HepG2 (cell line): ENCODE measurements around the gene PCCB. TPM values are rescaled to one million over a fixed set of nuclear protein-coding genes. Genes with fewer than 3 reads are reported as not detected.

Experiments
- ATAC-seq: fragments of 200-7000 bp; cut with Tn5 transposase; 3 replicates; pipeline ENCODE4 v1.9.1; 2020; ENCODE audit warnings: mild to moderate bottlenecking, moderate library complexity
- BruUV-seq: library from RNA; stranded (reverse); fragments of 400-500 nt; replicated peaks from 2 replicates; lab custom pipeline; 2021; lab: Mats Ljungman, UMichigan
- CTCF ChIA-PET: fragments of 300-600 bp; formaldehyde crosslinking; extraction: SDS; loops from one replicate; lab custom pipeline; 2021; ENCODE audit warnings: low total read pairs, inconsistent platforms, low intra/inter-chr PET ratio; lab: Yijun Ruan, JAX
- POLR2A ChIA-PET: fragments of 350-600 bp; sonication (Branson Sonifier 250); formaldehyde crosslinking; loops from one replicate; lab custom pipeline; 2020; ENCODE audit warnings: antibody characterized with exemption, inconsistent platforms; lab: Yijun Ruan, JAX
- DNase-seq: peaks from one replicate; pipeline ENCODE4 v3.0.0-alpha.2; 2015; ENCODE audit warnings: low spot score
- FAIRE-seq: peaks from 3 replicates; lab custom pipeline; 2011; peaks lifted over from hg19 to GRCh38; lab: Jason Lieb, UNC
- H2AFZ ChIP-seq: one replicate; pipeline ENCODE4 v1.6.1; 2011; ENCODE audit warnings: low read length, inconsistent platforms
- H3K27ac ChIP-seq: fragments of 300-600 bp; 3 replicates; pipeline ENCODE4 v1.8.0; 2011; ENCODE audit warnings: mixed run types, mild to moderate bottlenecking, mixed read lengths, low read length, inconsistent platforms; ENCODE audit not compliant: insufficient read depth; ENCODE audit errors: extremely low read length
- H3K27me3 ChIP-seq, 2 experiments: fragments of 200-600 bp in 1 of 2; 2 replicates in 1 of 2; 3 replicates in 1 of 2; pipeline versions ENCODE4 v1.6.0 to v1.8.0; 2011; ENCODE audit warnings: low read length in 2 of 2, mild to moderate bottlenecking in 2 of 2, moderate library complexity in 2 of 2, inconsistent platforms in 1 of 2; ENCODE audit not compliant: insufficient read depth in 2 of 2, control insufficient read depth in 1 of 2
- H3K36me3 ChIP-seq, 2 experiments: fragments of 200-600 bp in 1 of 2; replicated peaks in 1 of 2; 2 replicates in 1 of 2; 3 replicates in 1 of 2; pipeline versions ENCODE4 v1.5.1 to v1.8.0; 2011; ENCODE audit warnings: low read length in 2 of 2, inconsistent platforms in 1 of 2; ENCODE audit not compliant: insufficient read depth in 2 of 2, control insufficient read depth in 1 of 2
- H3K4me1 ChIP-seq: 2 replicates; pipeline ENCODE4 v1.5.1; 2012; ENCODE audit warnings: low read length, inconsistent platforms; ENCODE audit not compliant: insufficient read depth
- H3K4me2 ChIP-seq: 2 replicates; pipeline ENCODE4 v1.6.0; 2011; ENCODE audit warnings: low read depth, low read length, inconsistent platforms
- H3K4me3 ChIP-seq, 3 experiments: fragments of 200-600 bp in 1 of 3; sonication (generic), shearing (Covaris generic) in 1 of 3; replicated peaks in 1 of 3; 2 replicates each; pipeline ENCODE4 v1.5.1; 2011 to 2016; ENCODE audit warnings: low read length in 3 of 3, inconsistent platforms in 2 of 3, low read depth in 2 of 3, mild to moderate bottlenecking in 2 of 3, control low read depth in 1 of 3, mixed read lengths in 1 of 3; ENCODE audit not compliant: insufficient read depth in 1 of 3
- H3K79me2 ChIP-seq: one replicate; pipeline ENCODE4 v1.6.1; 2011; ENCODE audit warnings: low read length, inconsistent platforms; ENCODE audit not compliant: insufficient read depth
- H3K9ac ChIP-seq: 2 replicates; pipeline ENCODE4 v1.6.0; 2011; ENCODE audit warnings: mild to moderate bottlenecking, low read depth, low read length, inconsistent platforms; ENCODE audit not compliant: insufficient read depth
- H3K9me3 ChIP-seq: 2 replicates; pipeline ENCODE4 v1.5.1; 2012; ENCODE audit warnings: mild to moderate bottlenecking, low read length
- H4K20me1 ChIP-seq: 2 replicates; pipeline ENCODE4 v1.6.0; 2011; ENCODE audit warnings: inconsistent platforms, mild to moderate bottlenecking, low read length, moderate library complexity; ENCODE audit not compliant: insufficient read depth
- GPN1 ChIP-seq: sonication (generic); formaldehyde crosslinking; IDR thresholded peaks from 2 replicates; pipeline ENCODE4 v1.5.1; 2020; ENCODE audit warnings: missing genetic modification reagents, borderline replicate concordance
- KDM4B ChIP-seq: sonication (generic); formaldehyde crosslinking; IDR thresholded peaks from 2 replicates; pipeline ENCODE4 v1.4.0; 2020; ENCODE audit warnings: missing genetic modification reagents
- KLF12 ChIP-seq: sonication (generic); formaldehyde crosslinking; IDR thresholded peaks from 2 replicates; pipeline ENCODE4 v1.4.0; 2020; ENCODE audit warnings: missing genetic modification reagents, borderline replicate concordance
- NR2C2 ChIP-seq: sonication (generic); formaldehyde crosslinking; IDR thresholded peaks from 2 replicates; pipeline ENCODE4 v1.4.0; 2020; ENCODE audit warnings: missing genetic modification reagents, mild to moderate bottlenecking, moderate library complexity, borderline replicate concordance
- STAT5B ChIP-seq: sonication (generic); formaldehyde crosslinking; IDR thresholded peaks from 2 replicates; pipeline ENCODE4 v1.4.0; 2020; ENCODE audit warnings: missing genetic modification reagents
- ZMYM4 ChIP-seq: sonication (generic); formaldehyde crosslinking; IDR thresholded peaks from 2 replicates; pipeline ENCODE4 v1.8.1; 2023; ENCODE audit warnings: mild to moderate bottlenecking, missing genetic modification reagents
- ZNF382 ChIP-seq: sonication (generic); formaldehyde crosslinking; IDR thresholded peaks from 2 replicates; pipeline ENCODE4 v1.5.0; 2020; ENCODE audit warnings: missing genetic modification reagents, mild to moderate bottlenecking, borderline replicate concordance
- ZNF441 ChIP-seq: sonication (generic); formaldehyde crosslinking; IDR thresholded peaks from 2 replicates; pipeline ENCODE4 v1.7.0; 2021; ENCODE audit warnings: missing genetic modification reagents, borderline replicate concordance
- ZNF552 ChIP-seq: sonication (generic); formaldehyde crosslinking; IDR thresholded peaks from 2 replicates; pipeline ENCODE4 v1.9.0; 2022; ENCODE audit warnings: missing genetic modification reagents, mild to moderate bottlenecking, borderline replicate concordance
- ZNF562 ChIP-seq: sonication (generic); formaldehyde crosslinking; IDR thresholded peaks from 2 replicates; pipeline ENCODE4 v1.8.0; 2022; ENCODE audit warnings: missing genetic modification reagents, borderline replicate concordance
- ZSCAN25 ChIP-seq: sonication (generic); formaldehyde crosslinking; IDR thresholded peaks from 2 replicates; pipeline ENCODE4 v1.8.0; 2022; ENCODE audit warnings: mild to moderate bottlenecking, missing genetic modification reagents
- in situ Hi-C: cut with HindIII; loops from 2 replicates; pipeline ENCODE4 v1.10.0; 2017; ENCODE audit warnings: low pct_unique_long_range_greater_than_20kb; ENCODE audit not compliant: extremely low pct_ligation_motif_present
- intact Hi-C: fragments of 100-400 bp; cut with micrococcal nuclease; formaldehyde crosslinking; loops from one replicate; pipeline ENCODE4 v1.10.0; 2022; ENCODE audit not compliant: unreplicated experiment
- polyA plus RNA-seq, 8 experiments: library from polyadenylated mRNA; depleted of rRNA in 3 of 8; stranded (reverse) in 7 of 8; unstranded in 1 of 8; fragments of >200 nt; fragmentation: Illumina TruSeq in 4 of 8; extraction: Trizol in 4 of 8; gene quantifications; 2 replicates each; pipeline versions ENCODE4 v1.2.1 to v1.2.3, GENCODE V29; 2011 to 2016; ENCODE audit warnings: low read depth in 4 of 8, missing spikeins in 1 of 8, mixed read lengths in 1 of 8; ENCODE audit not compliant: insufficient read depth in 1 of 8
- total RNA-seq, 5 experiments: library from RNA; depleted of rRNA; stranded (reverse); fragments of >200 nt; fragmentation: Illumina TruSeq; extraction: Trizol; gene quantifications; 2 replicates each; pipeline ENCODE4 v1.2.3, GENCODE V29; 2016; ENCODE audit warnings: low read depth in 1 of 5
- TF ChIP-seq, protein P1 (sequence below): IDR thresholded peaks from 2 replicates; pipeline ENCODE4 v1.6.1; 2012; ENCODE audit warnings: inconsistent platforms
- TF ChIP-seq, protein P2 (sequence below): sonication (generic); formaldehyde crosslinking; IDR thresholded peaks from 2 replicates; pipeline ENCODE4 v1.4.0; 2020; ENCODE audit warnings: mild to moderate bottlenecking, missing genetic modification reagents
- TF ChIP-seq, protein P3 (sequence below): sonication (generic); formaldehyde crosslinking; IDR thresholded peaks from 2 replicates; pipeline ENCODE4 v1.4.0; 2020; ENCODE audit warnings: missing genetic modification reagents, borderline replicate concordance

Gene PCCB
- total and polyA plus RNA-seq, 2 of the 13 experiments (the other 11 are each of a cell fraction or from before 2014, with no cell fraction given), result 84.1 to 88.7 TPM

DNA sequence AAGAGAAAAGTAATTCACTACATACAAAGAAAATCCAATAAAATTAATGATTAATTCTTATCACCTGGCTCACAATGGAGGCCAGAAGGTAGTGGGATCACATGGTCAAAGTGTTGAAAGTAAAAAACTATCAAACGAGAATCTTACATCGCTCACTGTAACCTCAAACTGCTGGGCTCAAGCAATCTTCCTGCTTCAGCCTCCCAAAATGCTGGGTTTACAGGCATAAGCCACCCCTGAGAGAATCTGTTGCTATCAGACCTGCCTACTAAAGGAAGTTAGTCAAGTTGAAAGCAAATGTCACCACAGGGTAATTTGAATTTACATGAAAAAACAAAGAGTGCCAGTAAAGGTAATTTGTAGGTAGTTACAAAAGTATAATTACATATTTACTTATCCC, 103.3 kb downstream of the PCCB start (continued):
- no peak for TF ChIP-seq ZNF552 (CRISPR knock-in tag)

DNA sequence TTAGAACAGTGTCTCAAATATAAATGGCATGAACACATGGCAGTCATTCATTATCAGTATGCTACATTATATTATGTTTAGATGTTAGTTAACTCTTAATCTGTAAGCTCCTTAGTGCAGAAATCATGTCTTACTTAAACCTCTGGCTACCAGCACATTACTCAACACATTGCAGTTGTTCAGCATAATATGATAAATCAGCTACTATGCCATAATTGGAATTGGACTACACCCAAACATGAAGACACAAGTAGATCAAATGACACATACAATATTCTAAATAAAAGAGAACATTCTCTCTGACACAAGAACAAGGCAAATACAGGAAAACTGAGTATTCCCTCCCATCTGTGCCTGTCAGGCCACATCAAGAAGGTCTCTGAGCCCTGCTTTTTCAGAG, 116.1 kb downstream of the PCCB start:
- Histone ChIP-seq H3K4me1 (no peaks in the 10 kb centered on the region), H3K27ac (no peak overlapping the region), H3K79me2 (no peaks in the 10 kb centered on the region), H3K9me3 (no peaks in the 10 kb centered on the region), H3K4me2 (no peak overlapping the region), H3K4me3 (no peak overlapping the region), H4K20me1 (no peaks in the 10 kb centered on the region), H3K27me3 (no peaks in the 10 kb centered on the region), H2AFZ (no peak overlapping the region), H3K9ac (no peak overlapping the region), H3K36me3 (peaks cover 2 to 13% of the 10 kb centered on the region in 2 experiments; a peak in 4 of 5 replicates)
- POLR2A ChIA-PET, result no interaction called here
- CTCF ChIA-PET, result no interaction called here
- ATAC-seq (no peak), FAIRE-seq (no peak), DNase-seq (no peak)
- intact Hi-C loops (no loop called here), in situ Hi-C loops (no loop called here)
- TF ChIP-seq, protein P1, sequence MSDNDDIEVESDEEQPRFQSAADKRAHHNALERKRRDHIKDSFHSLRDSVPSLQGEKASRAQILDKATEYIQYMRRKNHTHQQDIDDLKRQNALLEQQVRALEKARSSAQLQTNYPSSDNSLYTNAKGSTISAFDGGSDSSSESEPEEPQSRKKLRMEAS, result no peak
- TF ChIP-seq ZNF441 (CRISPR knock-in tag) (no peak), GPN1 (CRISPR knock-in tag) (no peak), KDM4B (no peak), ZMYM4 (CRISPR knock-in tag) (no peak), KLF12 (CRISPR knock-in tag) (no peak), ZSCAN25 (no peak), STAT5B (CRISPR knock-in tag) (no peak), ZNF382 (CRISPR knock-in tag) (no peak), NR2C2 (CRISPR knock-in tag) (no peak), ZNF562 (CRISPR knock-in tag) (no peak)
- TF ChIP-seq, protein P2, sequence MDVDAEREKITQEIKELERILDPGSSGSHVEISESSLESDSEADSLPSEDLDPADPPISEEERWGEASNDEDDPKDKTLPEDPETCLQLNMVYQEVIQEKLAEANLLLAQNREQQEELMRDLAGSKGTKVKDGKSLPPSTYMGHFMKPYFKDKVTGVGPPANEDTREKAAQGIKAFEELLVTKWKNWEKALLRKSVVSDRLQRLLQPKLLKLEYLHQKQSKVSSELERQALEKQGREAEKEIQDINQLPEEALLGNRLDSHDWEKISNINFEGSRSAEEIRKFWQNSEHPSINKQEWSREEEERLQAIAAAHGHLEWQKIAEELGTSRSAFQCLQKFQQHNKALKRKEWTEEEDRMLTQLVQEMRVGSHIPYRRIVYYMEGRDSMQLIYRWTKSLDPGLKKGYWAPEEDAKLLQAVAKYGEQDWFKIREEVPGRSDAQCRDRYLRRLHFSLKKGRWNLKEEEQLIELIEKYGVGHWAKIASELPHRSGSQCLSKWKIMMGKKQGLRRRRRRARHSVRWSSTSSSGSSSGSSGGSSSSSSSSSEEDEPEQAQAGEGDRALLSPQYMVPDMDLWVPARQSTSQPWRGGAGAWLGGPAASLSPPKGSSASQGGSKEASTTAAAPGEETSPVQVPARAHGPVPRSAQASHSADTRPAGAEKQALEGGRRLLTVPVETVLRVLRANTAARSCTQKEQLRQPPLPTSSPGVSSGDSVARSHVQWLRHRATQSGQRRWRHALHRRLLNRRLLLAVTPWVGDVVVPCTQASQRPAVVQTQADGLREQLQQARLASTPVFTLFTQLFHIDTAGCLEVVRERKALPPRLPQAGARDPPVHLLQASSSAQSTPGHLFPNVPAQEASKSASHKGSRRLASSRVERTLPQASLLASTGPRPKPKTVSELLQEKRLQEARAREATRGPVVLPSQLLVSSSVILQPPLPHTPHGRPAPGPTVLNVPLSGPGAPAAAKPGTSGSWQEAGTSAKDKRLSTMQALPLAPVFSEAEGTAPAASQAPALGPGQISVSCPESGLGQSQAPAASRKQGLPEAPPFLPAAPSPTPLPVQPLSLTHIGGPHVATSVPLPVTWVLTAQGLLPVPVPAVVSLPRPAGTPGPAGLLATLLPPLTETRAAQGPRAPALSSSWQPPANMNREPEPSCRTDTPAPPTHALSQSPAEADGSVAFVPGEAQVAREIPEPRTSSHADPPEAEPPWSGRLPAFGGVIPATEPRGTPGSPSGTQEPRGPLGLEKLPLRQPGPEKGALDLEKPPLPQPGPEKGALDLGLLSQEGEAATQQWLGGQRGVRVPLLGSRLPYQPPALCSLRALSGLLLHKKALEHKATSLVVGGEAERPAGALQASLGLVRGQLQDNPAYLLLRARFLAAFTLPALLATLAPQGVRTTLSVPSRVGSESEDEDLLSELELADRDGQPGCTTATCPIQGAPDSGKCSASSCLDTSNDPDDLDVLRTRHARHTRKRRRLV, result no peak
- TF ChIP-seq, protein P3, sequence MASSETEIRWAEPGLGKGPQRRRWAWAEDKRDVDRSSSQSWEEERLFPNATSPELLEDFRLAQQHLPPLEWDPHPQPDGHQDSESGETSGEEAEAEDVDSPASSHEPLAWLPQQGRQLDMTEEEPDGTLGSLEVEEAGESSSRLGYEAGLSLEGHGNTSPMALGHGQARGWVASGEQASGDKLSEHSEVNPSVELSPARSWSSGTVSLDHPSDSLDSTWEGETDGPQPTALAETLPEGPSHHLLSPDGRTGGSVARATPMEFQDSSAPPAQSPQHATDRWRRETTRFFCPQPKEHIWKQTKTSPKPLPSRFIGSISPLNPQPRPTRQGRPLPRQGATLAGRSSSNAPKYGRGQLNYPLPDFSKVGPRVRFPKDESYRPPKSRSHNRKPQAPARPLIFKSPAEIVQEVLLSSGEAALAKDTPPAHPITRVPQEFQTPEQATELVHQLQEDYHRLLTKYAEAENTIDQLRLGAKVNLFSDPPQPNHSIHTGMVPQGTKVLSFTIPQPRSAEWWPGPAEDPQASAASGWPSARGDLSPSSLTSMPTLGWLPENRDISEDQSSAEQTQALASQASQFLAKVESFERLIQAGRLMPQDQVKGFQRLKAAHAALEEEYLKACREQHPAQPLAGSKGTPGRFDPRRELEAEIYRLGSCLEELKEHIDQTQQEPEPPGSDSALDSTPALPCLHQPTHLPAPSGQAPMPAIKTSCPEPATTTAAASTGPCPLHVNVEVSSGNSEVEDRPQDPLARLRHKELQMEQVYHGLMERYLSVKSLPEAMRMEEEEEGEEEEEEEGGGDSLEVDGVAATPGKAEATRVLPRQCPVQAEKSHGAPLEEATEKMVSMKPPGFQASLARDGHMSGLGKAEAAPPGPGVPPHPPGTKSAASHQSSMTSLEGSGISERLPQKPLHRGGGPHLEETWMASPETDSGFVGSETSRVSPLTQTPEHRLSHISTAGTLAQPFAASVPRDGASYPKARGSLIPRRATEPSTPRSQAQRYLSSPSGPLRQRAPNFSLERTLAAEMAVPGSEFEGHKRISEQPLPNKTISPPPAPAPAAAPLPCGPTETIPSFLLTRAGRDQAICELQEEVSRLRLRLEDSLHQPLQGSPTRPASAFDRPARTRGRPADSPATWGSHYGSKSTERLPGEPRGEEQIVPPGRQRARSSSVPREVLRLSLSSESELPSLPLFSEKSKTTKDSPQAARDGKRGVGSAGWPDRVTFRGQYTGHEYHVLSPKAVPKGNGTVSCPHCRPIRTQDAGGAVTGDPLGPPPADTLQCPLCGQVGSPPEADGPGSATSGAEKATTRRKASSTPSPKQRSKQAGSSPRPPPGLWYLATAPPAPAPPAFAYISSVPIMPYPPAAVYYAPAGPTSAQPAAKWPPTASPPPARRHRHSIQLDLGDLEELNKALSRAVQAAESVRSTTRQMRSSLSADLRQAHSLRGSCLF (CRISPR knock-in tag), result no peak
- BruUV-seq, result no TSS peak
